Mesothelial cell of epicardium (in vitro differentiated cells): ENCODE data around the gene CREB3L1. TPM values are rescaled to one million over a fixed set of nuclear protein-coding genes. Genes with fewer than 3 reads are reported as not detected.

ENCODE experiments used
- DNase-seq, 2 experiments: peaks; one replicate each; pipeline ENCODE4 v3.0.0; 2021; ENCODE audit warnings: low spot score in 2 of 2; ENCODE audit not compliant: unreplicated experiment in 2 of 2
- H3K27ac Mint-ChIP-seq: 2 replicates; pipeline ENCODE4 v1.8.0; 2021; ENCODE audit warnings: mixed read lengths
- H3K27me3 Mint-ChIP-seq: 2 replicates; pipeline ENCODE4 v1.8.0; 2021; ENCODE audit warnings: low read depth, mixed read lengths
- H3K36me3 Mint-ChIP-seq: 2 replicates; pipeline ENCODE4 v1.8.0; 2021; ENCODE audit warnings: mixed read lengths
- H3K4me1 Mint-ChIP-seq: 2 replicates; pipeline ENCODE4 v1.8.0; 2021; ENCODE audit warnings: mixed read lengths
- H3K4me3 Mint-ChIP-seq: 2 replicates; pipeline ENCODE4 v1.8.0; 2021; ENCODE audit warnings: mild to moderate bottlenecking, moderate library complexity, mixed read lengths
- H3K9me3 Mint-ChIP-seq: 2 replicates; pipeline ENCODE4 v1.8.0; 2021; ENCODE audit warnings: mixed read lengths
- CTCF ChIP-seq: fragments of 200-600 bp; sonication (generic); IDR thresholded peaks from one replicate; pipeline ENCODE4 v1.5.0; 2021; ENCODE audit warnings: antibody characterized with exemption; ENCODE audit not compliant: unreplicated experiment
- total RNA-seq: library from RNA; stranded (reverse); gene quantifications from 3 replicates; pipeline ENCODE4 v1.2.1, GENCODE V29; 2021

CREB3L1 gene
- total RNA-seq, 1 donor from 2014 or later, result 34.5 TPM

DNA sequence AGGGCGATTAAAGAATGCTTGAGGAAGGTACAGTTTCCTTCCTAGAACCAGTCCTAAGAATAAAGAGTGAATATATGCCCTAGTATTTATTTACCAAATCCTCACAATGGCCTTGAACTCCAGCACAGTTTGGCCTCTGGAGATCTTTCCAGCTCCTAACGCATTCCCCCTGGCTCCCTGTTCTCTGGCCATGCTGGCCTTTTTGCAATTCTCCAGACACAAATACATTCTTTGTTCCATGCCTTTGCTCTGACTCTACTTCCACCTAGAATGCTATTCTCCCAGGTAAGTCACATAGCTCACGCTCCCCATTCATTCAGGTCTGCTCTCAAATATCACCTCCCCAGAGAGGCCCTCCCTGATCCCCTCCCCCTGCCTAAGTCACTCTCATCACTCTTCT lies 66.1 kb downstream of the CREB3L1 start:
- no peak overlapping the region for H3K4me3 Mint-ChIP-seq
- H3K4me1 Mint-ChIP-seq, result peaks cover 57% of the 10 kb centered on the region
- no peaks in the 10 kb centered on the region for H3K36me3 Mint-ChIP-seq
- no peak for TF ChIP-seq CTCF
- no peak for DNase-seq
- no peaks in the 10 kb centered on the region for H3K9me3 Mint-ChIP-seq
- no peaks in the 10 kb centered on the region for H3K27me3 Mint-ChIP-seq
- H3K27ac Mint-ChIP-seq, result peak overlapping the region; percentile 18

DNA sequence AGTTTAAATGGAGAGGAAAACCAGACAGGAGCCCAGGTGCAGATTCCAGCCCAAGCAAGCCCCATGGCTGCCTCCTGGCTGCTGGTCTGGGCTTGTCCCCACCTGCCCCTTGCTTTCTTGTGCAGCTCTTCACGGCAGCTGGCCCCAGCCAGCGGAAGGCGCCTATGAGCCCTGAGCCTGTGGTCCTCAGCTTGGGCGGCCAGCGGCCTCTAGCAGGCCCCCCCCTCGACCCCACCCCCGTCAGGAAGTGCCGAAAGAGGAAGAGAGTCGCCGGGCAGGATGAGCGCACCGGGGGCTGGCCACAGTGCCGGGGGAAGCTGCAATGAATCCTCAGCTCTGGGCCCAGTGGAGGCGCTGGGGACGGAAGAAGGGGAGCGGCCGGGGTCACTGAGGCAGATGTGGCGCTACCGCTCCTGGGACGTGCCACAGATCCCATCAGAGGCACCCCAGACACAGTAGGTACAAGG lies 67.7 kb downstream of the CREB3L1 start:
- no peaks in the 10 kb centered on the region for H3K9me3 Mint-ChIP-seq
- H3K27ac Mint-ChIP-seq, result peak overlapping the region; percentile 61
- no peaks in the 10 kb centered on the region for H3K36me3 Mint-ChIP-seq
- no peak for DNase-seq
- H3K4me3 Mint-ChIP-seq, result peak overlapping the region; percentile 49
- no peak for TF ChIP-seq CTCF
- no peaks in the 10 kb centered on the region for H3K27me3 Mint-ChIP-seq
- peaks cover 50% of the 10 kb centered on the region for H3K4me1 Mint-ChIP-seq

- peaks cover 50% of the 10 kb centered on the region for H3K4me1 Mint-ChIP-seq
These were observed 68.5 kb downstream of the CREB3L1 start for GRCh38 chr11:46345881-46346484.

DNA sequence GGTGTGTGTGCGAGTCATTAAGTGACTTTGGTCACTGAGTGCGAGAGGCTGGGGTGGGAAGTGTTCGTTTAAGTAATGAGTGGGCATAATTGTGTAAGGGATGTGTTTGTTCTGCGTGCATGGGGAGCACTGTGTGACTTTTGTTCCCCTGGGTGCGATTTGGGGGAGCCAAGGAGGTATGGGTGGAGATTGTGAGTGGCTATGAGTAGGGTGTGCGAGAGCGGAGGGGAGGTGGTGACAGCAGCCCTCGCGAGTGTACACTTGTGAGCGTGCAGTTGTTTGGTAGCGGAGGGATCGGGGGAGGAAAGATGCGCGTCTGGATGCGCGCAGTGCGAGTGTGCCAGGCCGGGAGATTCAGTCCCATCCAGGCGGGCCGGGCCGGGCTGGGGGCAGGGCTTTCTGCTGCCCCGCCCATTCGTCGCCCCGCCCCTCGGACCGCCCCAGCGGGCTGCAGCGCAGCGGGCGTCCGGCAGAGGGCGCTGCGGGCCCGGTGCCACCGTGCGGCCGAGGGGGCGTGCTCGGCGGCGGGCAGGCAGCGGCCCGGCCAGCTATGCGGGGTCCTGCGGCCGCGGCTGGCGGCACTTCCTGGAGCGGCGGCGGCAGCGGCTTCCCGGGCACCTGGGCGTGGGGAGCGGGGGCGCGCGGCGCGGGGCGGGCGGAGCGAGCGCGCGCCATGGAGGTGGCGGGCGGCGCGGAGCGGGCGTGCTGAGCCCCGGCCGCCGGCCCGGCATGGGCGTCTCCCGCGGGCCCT lies 69.6 kb downstream of the CREB3L1 start, which contains the start of gene DGKZ:
Gene DGKZ (plus strand): TSS at position 578 of the 751 bp plus-strand sequence. CDS start 197 bp downstream, outside the sequence.
- TF ChIP-seq CTCF, result peak; percentile 72
- Mint-ChIP-seq H3K4me3 (peak within 1 kb of the TSS; percentile 72), H3K4me1 (peaks cover 45% of the 10 kb centered on the region), H3K27me3 (no peaks in the 10 kb centered on the region), H3K36me3 (no peaks in the 10 kb centered on the region), H3K27ac (no peak within 1 kb of the TSS), H3K9me3 (no peaks in the 10 kb centered on the region)
- peak; percentile 84 to 94 for DNase-seq

More at GRCh38 chr11:46345881-46346484, 68.5 kb downstream of the CREB3L1 start:
- Mint-ChIP-seq H3K36me3 (no peaks in the 10 kb centered on the region), H3K4me3 (peak overlapping the region; percentile 69), H3K9me3 (no peaks in the 10 kb centered on the region), H3K27me3 (no peaks in the 10 kb centered on the region), H3K27ac (no peak overlapping the region)
- no peak for DNase-seq
- TF ChIP-seq CTCF, result no peak

DNA sequence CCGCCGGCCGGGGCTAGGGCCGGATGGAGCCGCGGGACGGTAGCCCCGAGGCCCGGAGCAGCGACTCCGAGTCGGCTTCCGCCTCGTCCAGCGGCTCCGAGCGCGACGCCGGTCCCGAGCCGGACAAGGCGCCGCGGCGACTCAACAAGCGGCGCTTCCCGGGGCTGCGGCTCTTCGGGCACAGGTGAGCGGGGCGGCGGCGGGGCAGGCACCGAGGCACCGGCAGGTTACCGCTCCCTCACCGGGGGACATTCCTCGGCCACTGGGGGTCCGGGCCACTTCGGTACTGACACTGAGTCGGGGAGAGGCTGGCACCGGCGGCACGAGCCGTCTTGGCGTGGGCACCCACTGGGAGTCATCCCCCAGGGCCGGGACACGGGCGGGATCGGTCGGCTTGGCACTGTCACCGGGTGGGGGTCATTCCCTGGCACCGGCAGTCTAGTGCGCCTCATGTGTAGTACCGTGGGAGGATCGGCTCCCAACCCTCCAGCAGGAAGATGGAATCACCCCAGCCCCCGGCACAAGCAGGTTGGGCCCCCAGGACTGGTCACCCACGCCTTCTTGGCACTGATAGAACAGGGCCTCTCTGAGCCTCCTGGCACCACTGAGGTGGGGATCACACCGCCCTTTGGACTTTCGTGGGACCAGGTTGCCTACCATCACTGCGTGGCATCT lies 70.3 kb downstream of the CREB3L1 start:
- peaks cover 42% of the 10 kb centered on the region for H3K4me1 Mint-ChIP-seq
- no peaks in the 10 kb centered on the region for H3K27me3 Mint-ChIP-seq
- no peak for DNase-seq
- TF ChIP-seq CTCF, result no peak
- no peaks in the 10 kb centered on the region for H3K9me3 Mint-ChIP-seq
- peak overlapping the region; percentile 72 for H3K4me3 Mint-ChIP-seq
- H3K27ac Mint-ChIP-seq, result no peak overlapping the region
- no peaks in the 10 kb centered on the region for H3K36me3 Mint-ChIP-seq
